T-cell (primary cell): ENCODE results near the gene MEIS1. TPM values are rescaled to one million over a fixed set of nuclear protein-coding genes. Genes with fewer than 3 reads are reported as not detected.

Experiments used
- ATAC-seq, 4 experiments: fragments of 200-7000 bp in 3 of 4; fragments of 150-1000 bp in 1 of 4; cut with Tn5 transposase; replicated peaks in 1 of 4; 1 replicate in 3 of 4; 2 replicates in 1 of 4; pipeline ENCODE4 v1.10.0; 2021; ENCODE audit warnings: moderate library complexity in 3 of 4, mild to moderate bottlenecking in 2 of 4, moderate number of reproducible peaks in 1 of 4
- CTCF ChIA-PET, 2 donors: fragments of 300-600 bp; sonication (Branson Sonifier 250); formaldehyde crosslinking; loops; one replicate each; lab custom pipeline; 2022; ENCODE audit warnings: antibody characterized with exemption in 2 of 2; lab: Charles Lee
- POLR2A ChIA-PET, 2 donors: fragments of 300-600 bp; sonication (Branson Sonifier 250); formaldehyde crosslinking; loops; one replicate each; lab custom pipeline; 2022; ENCODE audit warnings: antibody characterized with exemption in 2 of 2; lab: Charles Lee
- DNase-seq, 35 experiments: peaks; one replicate each; pipeline versions ENCODE4 v3.0.0 to v3.0.0-alpha.2; 2013 to 2023
- H3K27ac ChIP-seq: one replicate; pipeline ENCODE4 v1.5.1; 2013; ENCODE audit warnings: low read length
- H3K27me3 ChIP-seq, 2 experiments: replicated peaks in 1 of 2; 1 replicate in 1 of 2; 2 replicates in 1 of 2; pipeline versions ENCODE4 v1.6.1 to v1.7.0; 2013; ENCODE audit warnings: low read length in 1 of 2, mixed read lengths in 1 of 2; ENCODE audit not compliant: control insufficient read depth in 2 of 2, insufficient read depth in 2 of 2; ENCODE audit errors: extremely low read depth in 1 of 2
- H3K36me3 ChIP-seq, 2 donors: 1 replicate in 1 of 2; 2 replicates in 1 of 2; pipeline versions ENCODE4 v1.6.1 to v1.7.0; 2013; ENCODE audit warnings: low read length in 1 of 2; ENCODE audit not compliant: control insufficient read depth in 2 of 2, insufficient read depth in 1 of 2; ENCODE audit errors: extremely low read depth in 1 of 2
- H3K4me1 ChIP-seq, 2 experiments: 1 replicate in 1 of 2; 2 replicates in 1 of 2; pipeline versions ENCODE4 v1.6.1 to v1.7.0; 2013; ENCODE audit warnings: low read length in 2 of 2, mixed read lengths in 1 of 2; ENCODE audit not compliant: insufficient read depth in 2 of 2, control insufficient read depth in 1 of 2; ENCODE audit errors: extremely low read depth in 1 of 2
- H3K4me3 ChIP-seq, 2 donors: 1 replicate in 1 of 2; 2 replicates in 1 of 2; pipeline versions ENCODE4 v1.5.1 to v1.7.0; 2013; ENCODE audit warnings: mild to moderate bottlenecking in 2 of 2, low read length in 1 of 2, moderate library complexity in 1 of 2; ENCODE audit not compliant: control insufficient read depth in 1 of 2; ENCODE audit errors: extremely low read depth in 1 of 2
- H3K9me3 ChIP-seq: 2 replicates; pipeline ENCODE4 v1.7.0; 2013
- H3K27ac Mint-ChIP-seq, 2 donors: one replicate each; pipeline ENCODE4 v1.8.0; 2020 to 2021; ENCODE audit warnings: mild to moderate bottlenecking in 2 of 2, mixed read lengths in 2 of 2
- H3K27me3 Mint-ChIP-seq, 2 donors: one replicate each; pipeline ENCODE4 v1.8.0; 2021 to 2022; ENCODE audit warnings: mixed read lengths in 2 of 2
- H3K36me3 Mint-ChIP-seq: one replicate; pipeline ENCODE4 v1.8.0; 2021; ENCODE audit warnings: mixed read lengths
- H3K4me1 Mint-ChIP-seq, 3 donors: one replicate each; pipeline ENCODE4 v1.8.0; 2020 to 2022; ENCODE audit warnings: mixed read lengths in 3 of 3, mild to moderate bottlenecking in 1 of 3
- H3K4me3 Mint-ChIP-seq, 3 donors: one replicate each; pipeline ENCODE4 v1.8.0; 2020 to 2022; ENCODE audit warnings: mild to moderate bottlenecking in 3 of 3, mixed read lengths in 3 of 3, moderate library complexity in 3 of 3
- H3K9me3 Mint-ChIP-seq, 3 donors: one replicate each; pipeline ENCODE4 v1.8.0; 2020 to 2022; ENCODE audit warnings: mixed read lengths in 3 of 3
- WGBS: methylation state at CpG from one replicate; pipeline ENCODE4 v1.1.5; 2013; ENCODE audit warnings: missing lambda C conversion rate; ENCODE audit not compliant: insufficient coverage; 5-methylcytosine and 5-hydroxymethylcytosine counted together
- total RNA-seq, 35 experiments: library from RNA in 6 of 35; stranded (reverse) in 6 of 35; fragments of 120-200 nt in 1 of 35; gene quantifications; one replicate each; pipeline versions ENCODE4 v1.2.1 to v1.2.4 and lab custom pipeline; 2013 to 2026

Gene MEIS1
- total RNA-seq, 5 donors from 2014 or later (not counting 1 experiment from before 2014, with no cell fraction given): 0.32 to 3.4 (median 0.90) TPM

DNA sequence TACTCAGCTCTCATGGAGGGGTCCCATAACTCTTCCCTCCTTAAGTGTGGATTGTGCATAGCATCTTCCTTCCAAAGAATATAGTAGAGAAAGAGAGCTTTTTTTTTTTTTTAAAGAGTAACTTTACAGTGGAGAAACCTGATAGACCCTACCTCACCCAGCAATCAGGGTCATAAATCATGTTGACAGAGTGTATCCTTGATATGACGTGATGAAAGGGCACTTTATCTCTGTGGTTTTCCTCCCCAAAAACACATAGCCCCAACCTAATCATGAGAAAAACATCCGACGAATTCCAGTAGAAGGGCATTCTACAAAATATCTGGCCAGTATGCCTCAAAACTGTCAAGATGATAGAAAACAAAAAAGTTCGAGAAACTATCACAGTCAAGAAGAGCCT is 29.5 kb upstream of the MEIS1 start:
- Mint-ChIP-seq H3K9me3 (peaks cover 3 to 14% (median 12%) of the 10 kb centered on the region in 3 donors), H3K27ac (no peak overlapping the region), H3K4me1 (no peaks in the 10 kb centered on the region), H3K27me3 (no peaks in the 10 kb centered on the region), H3K4me3 (no peak overlapping the region), H3K36me3 (no peaks in the 10 kb centered on the region)
- ATAC-seq (no peak), DNase-seq (no peak)
- POLR2A ChIA-PET: no interaction called here
- Histone ChIP-seq H3K4me3 (no peak overlapping the region), H3K27me3 (no peaks in the 10 kb centered on the region), H3K27ac (no peak overlapping the region), H3K4me1 (no peaks in the 10 kb centered on the region), H3K36me3 (no peaks in the 10 kb centered on the region), H3K9me3 (no peaks in the 10 kb centered on the region)
- WGBS: no CpG with 5 or more reads among the region's 4 CpGs
- CTCF ChIA-PET: interaction anchor here in 1 of 2 donors (0.6 kb wide), 1 partner anchor 55 kb away, joined by 4 read pairs; no protein-coding TSS in a partner anchor

GRCh38 chr2:66408905-66409304 is 26.0 kb upstream of the MEIS1 start:
- Histone ChIP-seq H3K27me3 (no peaks in the 10 kb centered on the region), H3K4me1 (no peaks in the 10 kb centered on the region), H3K4me3 (no peak overlapping the region), H3K36me3 (no peaks in the 10 kb centered on the region), H3K27ac (no peak overlapping the region), H3K9me3 (no peaks in the 10 kb centered on the region)
- Mint-ChIP-seq H3K36me3 (no peaks in the 10 kb centered on the region), H3K9me3 (peaks cover 3 to 9% (median 7%) of the 10 kb centered on the region in 3 donors), H3K4me1 (no peaks in the 10 kb centered on the region), H3K27ac (no peak overlapping the region), H3K4me3 (no peak overlapping the region), H3K27me3 (no peaks in the 10 kb centered on the region)
- ChIA-PET POLR2A (no interaction called here), CTCF (no interaction called here)
- DNase-seq (no peak), ATAC-seq (no peak)
- WGBS: no CpG with 5 or more reads among the region's 2 CpGs

DNA sequence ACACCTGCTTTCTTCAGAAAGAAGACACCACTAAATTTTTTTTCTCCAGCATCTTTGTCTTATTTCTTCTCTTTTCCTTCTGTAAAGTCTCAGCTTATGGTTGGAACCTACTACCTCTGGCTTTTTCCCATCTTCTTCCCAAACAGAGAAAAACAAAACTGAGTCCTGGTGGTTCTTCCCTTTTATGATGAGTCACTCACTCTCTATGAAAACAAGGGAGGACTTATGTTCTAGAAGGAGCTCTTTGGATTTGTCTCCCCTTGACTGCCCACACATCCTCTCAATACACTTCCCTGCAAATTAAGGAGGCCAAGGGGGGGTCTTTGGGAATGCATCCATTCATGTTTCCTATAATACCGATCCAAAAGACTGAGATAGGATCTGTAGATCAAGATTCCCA is 22.1 kb upstream of the MEIS1 start:
- no peaks in the 10 kb centered on the region for H3K36me3 ChIP-seq
- H3K4me3 Mint-ChIP-seq: no peak overlapping the region
- ATAC-seq: no peak
- POLR2A ChIA-PET: no interaction called here
- H3K9me3 Mint-ChIP-seq: peaks cover 0 to 3% (median 2%) of the 10 kb centered on the region in 3 donors
- no peak for DNase-seq
- H3K9me3 ChIP-seq: no peaks in the 10 kb centered on the region
- CTCF ChIA-PET: no interaction called here
- H3K4me1 Mint-ChIP-seq: no peaks in the 10 kb centered on the region
- H3K27ac ChIP-seq: no peak overlapping the region
- H3K4me1 ChIP-seq: no peaks in the 10 kb centered on the region
- H3K27me3 ChIP-seq: no peaks in the 10 kb centered on the region
- H3K27ac Mint-ChIP-seq: no peak overlapping the region
- no CpG with 5 or more reads among the region's 1 CpG for WGBS
- H3K4me3 ChIP-seq: no peak overlapping the region
- H3K36me3 Mint-ChIP-seq: no peaks in the 10 kb centered on the region
- no peaks in the 10 kb centered on the region for H3K27me3 Mint-ChIP-seq

DNA sequence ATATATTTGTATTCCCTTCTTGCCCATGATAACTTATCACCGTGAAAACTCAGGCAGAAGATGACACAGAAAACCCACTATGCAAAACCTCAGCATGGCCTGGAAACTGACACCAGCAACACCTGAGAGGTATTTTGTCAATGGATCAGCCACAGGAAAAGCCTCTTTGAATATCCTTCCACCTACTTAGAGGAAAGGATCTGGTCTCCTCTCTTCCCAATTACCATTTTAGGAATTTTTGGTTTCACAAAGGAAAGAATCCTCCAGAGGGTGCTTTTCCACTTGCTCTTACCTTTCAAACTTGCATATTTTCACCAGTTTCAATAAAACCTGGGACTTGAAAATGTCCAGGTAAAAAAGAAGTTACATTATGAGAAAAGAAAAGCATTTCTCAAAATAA is 20.0 kb upstream of the MEIS1 start:
- Mint-ChIP-seq H3K4me1 (no peaks in the 10 kb centered on the region), H3K27ac (no peak overlapping the region), H3K4me3 (no peak overlapping the region), H3K9me3 (peaks cover 0 to 3% (median 0%) of the 10 kb centered on the region in 3 donors), H3K36me3 (no peaks in the 10 kb centered on the region), H3K27me3 (no peaks in the 10 kb centered on the region)
- ChIA-PET CTCF (interaction anchor here in 1 of 2 donors (0.7 kb wide), 1 partner anchor 17 kb away, joined by 3 read pairs; no protein-coding TSS in a partner anchor), POLR2A (no interaction called here)
- ATAC-seq (no peak), DNase-seq (no peak)
- H3K27me3 ChIP-seq: no peaks in the 10 kb centered on the region
- no peaks in the 10 kb centered on the region for H3K9me3 ChIP-seq
- H3K4me3 ChIP-seq: no peak overlapping the region
- no peaks in the 10 kb centered on the region for H3K36me3 ChIP-seq
- no peaks in the 10 kb centered on the region for H3K4me1 ChIP-seq
- WGBS: no CpG with 5 or more reads among the region's 1 CpG
- no peak overlapping the region for H3K27ac ChIP-seq

DNA sequence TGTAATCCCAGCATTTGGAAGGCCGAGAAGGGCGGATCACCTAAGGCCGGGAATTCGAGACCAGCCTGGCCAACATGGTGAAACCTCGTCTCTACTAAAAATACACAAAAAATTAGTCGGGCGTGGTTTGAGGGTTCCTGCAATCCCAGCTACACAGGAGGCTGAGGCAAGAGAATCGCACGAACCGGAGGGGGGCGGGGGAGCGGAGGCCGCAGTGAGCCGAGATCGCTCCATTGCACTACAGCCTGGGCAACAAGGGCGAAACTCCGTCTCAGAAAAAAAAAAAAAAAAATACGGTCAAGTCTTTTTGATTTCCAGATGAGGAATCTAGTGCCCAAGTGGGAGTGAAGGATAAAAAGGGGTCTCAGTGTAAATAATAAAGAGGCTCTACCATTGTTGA is 16.5 kb upstream of the MEIS1 start:
- no peaks in the 10 kb centered on the region for H3K36me3 ChIP-seq
- no peak for DNase-seq
- H3K4me3 Mint-ChIP-seq: no peak overlapping the region
- H3K27me3 Mint-ChIP-seq: peaks cover 4% of the 10 kb centered on the region in 2 donors
- ATAC-seq: no peak
- WGBS: 94% methylated on average over 6 of the region's 18 CpGs
- H3K4me1 Mint-ChIP-seq: no peaks in the 10 kb centered on the region
- no peaks in the 10 kb centered on the region for H3K9me3 ChIP-seq
- POLR2A ChIA-PET: no interaction called here
- H3K27ac ChIP-seq: no peak overlapping the region
- H3K27me3 ChIP-seq: no peaks in the 10 kb centered on the region
- CTCF ChIA-PET: no interaction called here
- H3K4me3 ChIP-seq: no peak overlapping the region
- no peaks in the 10 kb centered on the region for H3K4me1 ChIP-seq
- H3K27ac Mint-ChIP-seq: no peak overlapping the region
- H3K36me3 Mint-ChIP-seq: no peaks in the 10 kb centered on the region
- H3K9me3 Mint-ChIP-seq: peaks cover 0 to 5% (median 0%) of the 10 kb centered on the region in 3 donors

GRCh38 chr2:66421612-66422011 is 13.3 kb upstream of the MEIS1 start:
- no peaks in the 10 kb centered on the region for H3K9me3 ChIP-seq
- no peak for ATAC-seq
- ChIA-PET CTCF (no interaction called here), POLR2A (no interaction called here)
- H3K36me3 ChIP-seq: no peaks in the 10 kb centered on the region
- no peaks in the 10 kb centered on the region for H3K4me1 ChIP-seq
- no peak for DNase-seq
- H3K27me3 Mint-ChIP-seq: peaks cover 14 to 25% of the 10 kb centered on the region in 2 donors
- H3K9me3 Mint-ChIP-seq: peaks cover 0 to 5% (median 0%) of the 10 kb centered on the region in 3 donors
- H3K4me3 ChIP-seq: no peak overlapping the region
- H3K36me3 Mint-ChIP-seq: no peaks in the 10 kb centered on the region
- no CpG with 5 or more reads among the region's 1 CpG for WGBS
- peaks cover 6 to 17% of the 10 kb centered on the region in 2 experiments for H3K27me3 ChIP-seq
- no peak overlapping the region for H3K27ac Mint-ChIP-seq
- no peak overlapping the region for H3K27ac ChIP-seq
- H3K4me1 Mint-ChIP-seq: no peaks in the 10 kb centered on the region
- no peak overlapping the region for H3K4me3 Mint-ChIP-seq
